HG02970 (cell line): ENCODE data around the gene CTIF.
"Not testable (repeated sequence)": the region's sequence is repeated elsewhere in the genome, so short reads cannot be mapped to it uniquely, and the experiment has no call there.

Source experiments
- ATAC-seq: cut with Tn5 transposase; IDR thresholded peaks from one replicate; pipeline ENCODE4 v1.9.1; 2021; ENCODE audit warnings: mild to moderate bottlenecking, moderate library complexity, moderate number of reproducible peaks; ENCODE audit not compliant: unreplicated experiment, low FRiP score

The CTIF gene

GRCh38 chr18:48868468-48869466 lies 329.9 kb downstream of the CTIF start:
- ATAC-seq, result peak; percentile 63

- ATAC-seq, result no peak
Measured at GRCh38 chr18:48869591-48869990, 330.8 kb downstream of the CTIF start.

- not testable (repeated sequence) for ATAC-seq
Measured at GRCh38 chr18:48870926-48871325, 332.1 kb downstream of the CTIF start.

- ATAC-seq, result no peak
Measured at GRCh38 chr18:48871391-48872166, 332.7 kb downstream of the CTIF start.

DNA sequence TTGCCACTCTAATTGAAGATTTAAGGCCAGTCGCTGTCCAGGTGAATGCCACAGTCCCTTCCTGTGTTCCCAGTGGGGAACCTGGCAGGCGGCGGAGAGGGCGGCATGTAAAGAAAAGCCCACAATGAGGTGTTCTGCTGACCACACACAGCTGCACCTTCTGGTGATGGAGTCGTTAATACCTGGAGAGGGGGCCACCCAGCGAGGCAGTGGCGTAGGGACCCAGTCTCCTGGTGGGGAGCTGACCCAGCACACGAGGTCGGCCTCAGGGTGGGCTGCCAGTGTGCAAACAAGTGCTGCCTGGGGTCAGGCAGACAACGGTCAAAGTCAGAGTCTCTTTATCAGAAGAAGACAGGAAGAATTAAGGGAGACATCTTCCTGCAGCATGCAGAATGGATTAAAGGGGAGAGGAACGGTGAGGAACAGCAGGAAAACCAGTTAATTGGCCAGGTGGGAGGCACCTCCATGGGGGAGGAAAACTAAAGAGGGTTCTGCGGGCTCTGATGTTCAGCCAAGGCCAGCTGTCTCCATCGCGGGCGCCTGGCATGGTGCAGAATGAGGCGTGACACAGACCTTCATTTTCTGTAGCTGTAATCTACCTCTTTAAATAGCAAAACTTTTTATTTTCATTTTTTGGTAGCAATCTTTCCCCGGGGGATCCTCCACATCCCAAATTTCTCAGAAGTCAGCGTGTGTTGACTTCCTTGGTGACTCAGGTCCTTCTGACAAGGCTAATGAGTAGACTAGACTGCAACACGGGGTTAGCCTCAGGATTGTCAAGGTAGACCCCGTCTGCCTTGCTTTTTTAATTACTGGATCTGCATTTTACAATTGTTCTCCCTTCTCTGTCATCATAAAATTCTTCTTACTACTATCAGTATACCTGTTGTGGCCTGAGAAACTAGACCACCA lies 333.7 kb downstream of the CTIF start:
- ATAC-seq, result no peak

DNA sequence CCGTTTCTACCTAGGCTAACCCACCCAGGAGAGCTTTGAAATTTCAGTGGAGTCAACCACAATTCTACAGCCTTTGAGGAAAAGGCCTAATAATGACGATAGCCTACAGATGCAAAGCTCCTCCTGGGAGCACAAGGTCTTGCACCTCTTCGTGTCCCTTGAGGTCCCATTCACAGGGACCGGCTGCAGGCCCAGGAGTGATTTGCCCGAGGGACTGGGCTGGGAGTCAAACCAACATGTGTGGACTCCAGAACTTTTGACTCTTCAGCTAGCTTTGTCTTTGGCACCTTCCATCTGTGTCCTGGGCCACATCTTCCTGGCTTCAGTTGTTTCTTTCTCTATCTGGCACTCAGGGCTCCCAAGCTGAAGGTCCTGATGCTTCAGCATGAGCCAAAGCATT lies 335.4 kb downstream of the CTIF start:
- no peak for ATAC-seq

DNA sequence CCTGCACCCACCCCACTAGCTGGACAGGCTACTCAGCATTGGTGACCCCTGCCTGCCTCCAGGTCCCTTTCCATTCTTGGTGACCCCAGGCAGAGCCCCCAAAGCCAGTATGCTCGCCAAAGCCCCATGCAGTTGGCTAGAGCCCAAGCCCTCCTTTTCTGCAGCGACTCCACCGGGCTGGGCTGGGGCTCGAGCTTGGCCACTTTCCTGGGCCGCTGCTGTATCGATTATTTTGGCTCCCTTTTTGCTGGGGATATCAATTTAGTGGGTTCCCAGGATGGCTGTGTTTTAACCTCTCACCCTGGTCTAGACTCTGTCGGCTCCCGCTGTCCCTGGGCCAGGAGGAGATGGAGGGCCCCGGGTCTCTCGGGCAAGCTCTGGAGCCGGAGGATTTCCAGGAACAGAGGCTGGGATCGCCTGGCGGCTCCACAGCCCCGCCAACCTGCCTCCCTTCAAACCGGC lies 335.9 kb downstream of the CTIF start:
- ATAC-seq, result no peak

DNA sequence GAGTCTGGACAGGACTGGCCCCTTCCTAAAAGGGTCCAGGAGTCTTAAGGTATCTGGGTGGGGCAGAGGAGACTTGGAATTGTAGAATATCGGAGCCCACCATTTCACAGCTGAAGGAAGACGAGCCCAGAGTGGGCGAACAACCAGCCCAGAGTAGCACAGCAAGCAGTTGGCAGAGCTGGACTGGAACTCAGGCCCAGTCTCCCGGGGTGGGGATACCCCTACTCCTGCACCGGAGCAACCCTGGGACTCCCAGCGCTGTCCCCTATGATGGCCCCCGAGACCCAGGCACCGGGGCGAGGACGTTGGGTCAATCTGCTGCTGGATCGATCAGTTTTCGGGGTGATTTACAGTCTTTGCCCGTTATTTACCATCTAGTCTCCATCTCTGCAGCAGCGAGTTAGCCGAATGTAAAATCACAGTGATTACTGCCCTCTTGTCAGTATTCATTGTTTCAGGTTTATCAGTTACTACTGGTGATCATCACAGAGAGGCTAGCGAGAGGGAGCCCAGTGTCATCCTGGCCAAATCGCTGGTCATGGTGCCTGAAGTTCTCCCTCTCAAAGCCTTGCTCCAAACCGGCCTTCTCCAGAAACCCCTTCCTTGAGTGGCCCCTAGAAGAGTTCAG lies 336.6 kb downstream of the CTIF start:
- ATAC-seq, result no peak

- no peak for ATAC-seq
Measured at GRCh38 chr18:48875942-48876511, 337.2 kb downstream of the CTIF start.

DNA sequence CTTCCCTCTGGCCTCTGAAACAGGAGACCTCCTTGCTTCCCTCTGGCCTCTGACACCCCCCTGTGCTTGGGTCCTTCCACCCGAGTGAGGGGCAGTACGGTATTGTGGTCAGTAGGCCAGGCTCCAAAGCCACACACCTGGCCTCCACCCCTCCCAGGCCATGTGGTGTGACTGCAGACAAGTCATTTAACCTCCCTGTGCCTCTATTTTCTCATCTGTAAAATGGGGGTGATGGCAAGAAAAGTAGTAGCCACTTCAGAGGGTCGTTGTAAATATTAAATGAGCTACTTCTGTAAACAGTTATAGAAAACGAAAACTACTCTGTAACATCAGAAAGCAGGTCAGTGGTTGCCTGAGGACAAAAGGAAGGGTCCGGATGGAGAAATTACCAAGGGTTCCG lies 337.8 kb downstream of the CTIF start:
- no peak for ATAC-seq

GRCh38 chr18:48877941-48878340 lies 339.1 kb downstream of the CTIF start:
- ATAC-seq, result no peak

- ATAC-seq, result no peak
Measured at GRCh38 chr18:48878471-48878870, 339.6 kb downstream of the CTIF start.

DNA sequence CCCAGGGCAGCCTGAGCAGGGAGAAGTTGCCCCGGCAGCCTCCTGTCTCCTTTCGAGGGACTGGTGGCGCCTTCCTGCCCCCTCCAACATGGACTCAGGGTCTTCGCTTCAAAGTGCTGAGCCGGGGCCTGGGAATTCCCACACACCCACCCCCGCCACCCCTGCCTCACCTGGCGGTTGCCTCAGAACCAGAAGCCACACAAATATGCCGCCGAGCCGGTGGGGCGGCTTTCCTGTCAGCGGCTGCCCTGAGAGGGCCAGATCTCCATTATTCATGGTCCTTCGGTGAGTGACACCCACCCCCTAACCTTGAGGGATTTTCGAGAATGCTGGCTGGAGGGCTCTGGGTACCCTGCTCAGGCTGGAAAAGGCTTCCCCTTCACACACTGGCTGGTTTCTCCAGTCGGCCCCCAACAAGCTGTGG lies 340.2 kb downstream of the CTIF start:
- ATAC-seq, result no peak

DNA sequence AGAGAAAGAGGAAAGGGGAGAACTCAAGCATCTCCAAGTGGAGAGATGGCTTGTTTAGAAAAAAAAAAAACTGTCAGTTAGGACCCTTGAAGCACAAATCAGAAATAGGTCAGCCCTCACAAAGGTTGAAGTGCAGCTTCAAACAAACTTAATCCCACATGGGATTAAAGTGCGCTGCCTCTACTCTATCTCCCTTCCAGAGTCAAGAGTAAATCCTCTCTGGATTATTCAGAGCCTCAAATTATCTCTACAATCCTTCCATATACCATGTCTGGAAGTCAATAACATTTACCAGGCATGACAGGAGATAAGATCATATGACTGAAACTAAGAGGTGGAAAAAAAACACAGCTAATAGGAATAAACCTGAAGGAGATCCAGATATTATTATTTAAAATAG lies 342.1 kb downstream of the CTIF start:
- ATAC-seq, result no peak

DNA sequence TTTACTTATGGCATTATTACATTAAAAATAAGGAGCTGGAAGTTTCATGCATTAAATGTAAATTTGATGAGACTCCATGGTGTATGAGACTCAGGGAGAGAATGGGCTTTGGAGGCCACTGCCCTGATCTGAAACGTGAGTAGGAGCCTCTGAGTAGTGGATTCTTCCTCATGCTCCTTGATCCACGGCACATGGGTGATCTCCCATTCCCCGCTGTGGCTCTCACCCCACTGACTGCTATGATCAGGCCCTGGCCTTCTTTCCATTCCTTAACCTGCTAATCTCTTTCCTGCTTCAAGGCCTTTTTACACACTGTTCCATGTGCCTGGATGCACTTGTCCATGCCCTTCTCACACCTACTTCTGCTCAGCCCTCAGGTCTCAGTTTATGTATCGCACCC lies 343.5 kb downstream of the CTIF start:
- no peak for ATAC-seq

DNA sequence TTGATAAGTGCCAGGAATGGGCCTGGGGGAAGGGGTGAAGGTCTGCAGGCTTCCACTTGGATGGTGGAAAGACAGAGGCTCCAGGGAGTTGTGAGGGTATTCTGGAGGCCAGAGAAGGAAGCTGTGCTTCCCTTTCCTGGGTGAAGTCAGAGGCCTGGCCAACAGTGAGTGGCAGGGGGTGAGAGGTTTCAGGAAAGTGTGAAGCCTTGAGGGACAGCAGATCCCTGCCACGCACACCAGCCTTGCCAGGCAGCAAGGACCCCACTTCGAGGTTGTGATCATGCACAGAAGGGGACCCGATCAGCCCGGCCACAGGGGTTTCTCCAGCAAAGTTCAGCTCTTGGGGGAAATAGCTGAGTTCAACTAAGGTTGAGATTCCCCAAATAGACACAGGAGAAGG lies 345.5 kb downstream of the CTIF start:
- no peak for ATAC-seq

DNA sequence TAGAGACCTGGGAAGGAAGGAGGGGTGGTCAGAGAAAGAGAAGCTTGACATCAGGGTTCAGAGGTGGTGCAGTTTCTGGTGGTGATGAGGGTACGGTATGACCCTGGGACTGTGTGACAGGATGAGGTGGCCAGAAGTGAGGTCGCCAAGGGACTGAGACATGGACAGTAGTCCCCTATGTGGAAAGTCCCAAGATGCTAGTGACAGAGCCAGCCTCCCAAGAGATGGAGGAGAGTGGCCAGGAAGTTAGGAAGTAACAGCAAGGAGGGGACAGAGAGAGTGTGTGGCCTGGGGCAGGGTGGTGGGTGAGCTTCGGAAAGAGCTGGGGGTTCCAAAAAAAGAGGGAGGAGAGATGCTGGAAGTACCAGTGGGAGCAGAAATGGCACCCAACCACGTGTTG lies 345.9 kb downstream of the CTIF start:
- no peak for ATAC-seq

DNA sequence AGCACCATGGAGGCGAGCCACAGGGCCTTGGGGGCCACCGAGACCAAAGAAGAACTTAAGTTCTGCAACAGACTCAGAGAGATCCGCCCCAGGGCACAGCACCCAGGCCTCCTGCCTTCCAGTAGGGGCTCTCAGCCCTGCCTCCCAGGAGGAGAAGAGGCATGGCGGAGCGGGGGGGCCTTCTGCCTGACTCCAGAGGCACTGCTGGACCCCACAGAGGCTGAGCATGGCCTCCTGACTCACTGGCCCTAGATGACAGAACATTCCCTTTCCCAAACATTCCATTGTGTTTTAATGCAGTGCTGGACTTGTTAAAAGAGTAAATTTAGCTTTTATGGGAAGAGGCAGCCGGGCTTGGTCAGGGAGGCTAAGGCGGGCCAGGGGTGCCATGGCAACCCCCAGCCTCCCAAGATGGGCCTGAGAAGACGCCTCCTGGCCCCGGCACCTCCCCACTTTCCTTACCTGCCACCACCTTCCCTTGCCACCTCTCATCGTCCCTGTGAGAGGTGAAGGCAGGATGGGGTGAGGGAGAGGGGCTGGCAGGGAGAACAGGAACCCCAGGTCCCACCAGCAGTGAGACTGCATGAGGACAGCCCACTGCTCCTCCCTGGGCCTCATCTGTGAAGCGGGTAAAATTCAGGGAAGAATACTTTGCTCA lies 346.6 kb downstream of the CTIF start:
- ATAC-seq, result no peak

GRCh38 chr18:48885924-48886400 lies 347.1 kb downstream of the CTIF start:
- no peak for ATAC-seq
